K562 (cell line): ENCODE results near the gene FSCN2. TPM values are rescaled to one million over a fixed set of nuclear protein-coding genes. Genes with fewer than 3 reads are reported as not detected.

Source experiments
- AFF4 ChIP-seq: sonication (generic); formaldehyde crosslinking; IDR thresholded peaks from 2 replicates; pipeline ENCODE4 v1.8.0; 2023; ENCODE audit warnings: mild to moderate bottlenecking, missing genetic modification reagents
- ATF1 ChIP-seq, 2 experiments: fragments of 450-650 bp in 1 of 2; IDR thresholded peaks; 2 replicates each; pipeline ENCODE4 v1.6.1; 2016; ENCODE audit warnings: missing compliant biosample characterization in 1 of 2, missing genetic modification characterization in 1 of 2
- CREB1 ChIP-seq, 2 experiments: sonication (generic) in 1 of 2; formaldehyde crosslinking in 1 of 2; IDR thresholded peaks; 2 replicates each; pipeline versions ENCODE4 v1.6.1 to v1.8.0; 2012 to 2022; ENCODE audit warnings: inconsistent platforms in 1 of 2, mild to moderate bottlenecking in 1 of 2, missing genetic modification reagents in 1 of 2, moderate library complexity in 1 of 2
- KLF13 ChIP-seq: fragments of 450-650 bp; IDR thresholded peaks from 2 replicates; pipeline ENCODE4 v1.6.1; 2016; ENCODE audit warnings: missing genetic modification characterization, low read depth, mild to moderate bottlenecking, missing compliant biosample characterization, moderate library complexity, borderline replicate concordance
- MCM3 ChIP-seq: fragments of 450-650 bp; IDR thresholded peaks from 2 replicates; pipeline ENCODE4 v1.6.1; 2016
- NEUROD1 ChIP-seq: fragments of 150-350 bp; IDR thresholded peaks from 2 replicates; pipeline ENCODE4 v1.6.1; 2014; ENCODE audit warnings: borderline replicate concordance, low read length, low read depth; ENCODE audit not compliant: partially characterized antibody
- RNF219 ChIP-seq: fragments of 250-450 bp; sonication (Bioruptor Pico); IDR thresholded peaks from 2 replicates; pipeline ENCODE4 v1.5.0; 2022; ENCODE audit warnings: mild to moderate bottlenecking
- SAP30 ChIP-seq: fragments of 200-600 bp; sonication (generic); IDR thresholded peaks from 2 replicates; pipeline ENCODE4 v1.6.1; 2012; ENCODE audit warnings: borderline replicate concordance, low read depth, mild to moderate bottlenecking, moderate library complexity, low read length, control low read depth, inconsistent platforms; ENCODE audit not compliant: insufficient read depth, poor library complexity, severe bottlenecking
- ZNF174 ChIP-seq: fragments of 250-450 bp; sonication (Bioruptor Pico); IDR thresholded peaks from 2 replicates; pipeline ENCODE4 v1.4.0; 2020; ENCODE audit warnings: mild to moderate bottlenecking
- ZNF407 ChIP-seq: fragments of 450-650 bp; IDR thresholded peaks from 2 replicates; pipeline ENCODE4 v1.6.1; 2016; ENCODE audit warnings: low read depth
- polyA plus RNA-seq, 8 experiments: library from polyadenylated mRNA; depleted of rRNA in 4 of 8; stranded (reverse) in 5 of 8; unstranded in 3 of 8; fragments of >200 nt; fragmentation: Nextera tagmentation in 2 of 8; fragmentation: Illumina TruSeq in 1 of 8; extraction: Ambion mirVana in 2 of 8; extraction: Trizol in 1 of 8; gene quantifications; 2 replicates each; pipeline versions ENCODE4 v1.2.1 to v1.2.3, GENCODE V29; 2011 to 2014; ENCODE audit warnings: inconsistent platforms in 1 of 8, missing spikeins in 1 of 8
- total RNA-seq, 7 experiments: library from RNA; depleted of rRNA in 6 of 7; stranded (reverse); fragments of >200 nt in 6 of 7; fragmentation: Illumina TruSeq in 2 of 7; extraction: Trizol in 2 of 7; gene quantifications; 2 replicates each; pipeline versions ENCODE4 v1.2.1 to v1.2.3, GENCODE V29; 2011 to 2021; ENCODE audit warnings: low replicate concordance in 1 of 7

FSCN2 gene
- total and polyA plus RNA-seq, 9 of the 15 experiments (the other 6 are each of a cell fraction or from before 2014, with no cell fraction given): 0.08 TPM; not detected in 8

GRCh38 chr17:81509972-81510784 is 18.0 kb upstream of the FSCN2 start (continued):
- TF ChIP-seq SAP30 (no peak), MCM3 (no peak), ZNF407 (no peak), KLF13 (tag) (no peak), RNF219 (CRISPR knock-in tag) (no peak), NEUROD1 (no peak), ZNF174 (CRISPR knock-in tag) (no peak), CREB1 (IDR thresholded peaks at IDR 0.05) (no peak), CREB1 (CRISPR knock-in tag; IDR thresholded peaks at IDR 0.05) (peak; percentile 38; the same call in 1 of the 2 replicates), ATF1 (CRISPR knock-in tag; IDR thresholded peaks at IDR 0.05) (no peak), ATF1 (tag; IDR thresholded peaks at IDR 0.05) (peak; percentile 28; the same call in 1 of the 2 replicates), AFF4 (CRISPR knock-in tag) (peak; percentile 14; the same call in 1 of the 2 replicates)
